ENCODE data around the gene RPS15.

DNA sequence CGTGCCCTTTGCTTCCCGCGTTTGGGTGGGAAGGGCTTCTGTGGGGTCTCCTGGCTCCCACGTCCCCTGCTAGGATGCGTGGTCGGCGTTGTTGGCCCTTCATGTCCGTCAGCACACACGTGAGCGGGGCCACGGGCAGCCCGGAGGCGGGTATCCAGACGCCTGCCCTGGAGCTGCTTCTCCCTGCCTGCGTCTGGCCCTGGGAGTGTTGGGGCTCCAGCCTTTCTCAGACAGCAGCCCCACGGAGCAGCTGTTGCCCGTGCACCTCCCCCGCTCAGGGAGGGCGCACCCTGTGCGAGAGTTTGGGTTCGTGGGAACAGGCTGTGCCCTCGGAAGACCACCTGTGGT, 16.3 kb upstream of the RPS15 start:
- TF ChIP-seq, protein P1, sequence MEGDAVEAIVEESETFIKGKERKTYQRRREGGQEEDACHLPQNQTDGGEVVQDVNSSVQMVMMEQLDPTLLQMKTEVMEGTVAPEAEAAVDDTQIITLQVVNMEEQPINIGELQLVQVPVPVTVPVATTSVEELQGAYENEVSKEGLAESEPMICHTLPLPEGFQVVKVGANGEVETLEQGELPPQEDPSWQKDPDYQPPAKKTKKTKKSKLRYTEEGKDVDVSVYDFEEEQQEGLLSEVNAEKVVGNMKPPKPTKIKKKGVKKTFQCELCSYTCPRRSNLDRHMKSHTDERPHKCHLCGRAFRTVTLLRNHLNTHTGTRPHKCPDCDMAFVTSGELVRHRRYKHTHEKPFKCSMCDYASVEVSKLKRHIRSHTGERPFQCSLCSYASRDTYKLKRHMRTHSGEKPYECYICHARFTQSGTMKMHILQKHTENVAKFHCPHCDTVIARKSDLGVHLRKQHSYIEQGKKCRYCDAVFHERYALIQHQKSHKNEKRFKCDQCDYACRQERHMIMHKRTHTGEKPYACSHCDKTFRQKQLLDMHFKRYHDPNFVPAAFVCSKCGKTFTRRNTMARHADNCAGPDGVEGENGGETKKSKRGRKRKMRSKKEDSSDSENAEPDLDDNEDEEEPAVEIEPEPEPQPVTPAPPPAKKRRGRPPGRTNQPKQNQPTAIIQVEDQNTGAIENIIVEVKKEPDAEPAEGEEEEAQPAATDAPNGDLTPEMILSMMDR (IDR thresholded peaks at IDR 0.05): no peak
- no peak for TF ChIP-seq ZFX (IDR thresholded peaks at IDR 0.05; ENCODE audit: borderline replicate concordance)

All from 22Rv1 (cell line).